Suprapubic skin (tissue), 3 donors: ENCODE data around the gene ABCD3.

Experiments used
- CTCF ChIP-seq, 2 donors: fragments of 200-600 bp in 1 of 2; fragments of 450-650 bp in 1 of 2; sonication (generic) in 1 of 2; IDR thresholded peaks; one replicate each; pipeline ENCODE4 v1.5.1; 2016 to 2019; ENCODE audit warnings: antibody characterized with exemption in 2 of 2, mild to moderate bottlenecking in 1 of 2, moderate library complexity in 1 of 2
- POLR2A ChIP-seq, 2 donors: fragments of 450-650 bp; IDR thresholded peaks; one replicate each; pipeline ENCODE4 v1.6.1; 2017; ENCODE audit warnings: antibody characterized with exemption in 2 of 2, mild to moderate bottlenecking in 2 of 2, moderate library complexity in 2 of 2

GRCh38 chr1:94396356-94397010 is 21.7 kb upstream of the ABCD3 start:
- TF ChIP-seq POLR2A (IDR thresholded peaks at IDR 0.05) (no peak), CTCF (IDR thresholded peaks at IDR 0.05) (no peak)
